ENCODE measurements around the gene RIPK1. TPM values are rescaled to one million over a fixed set of nuclear protein-coding genes. Genes with fewer than 3 reads are reported as not detected.
"Not testable (repeated sequence)": the region's sequence is repeated elsewhere in the genome, so short reads cannot be mapped to it uniquely, and the experiment has no call there.

Gene RIPK1
- polyA plus RNA-seq, 2 of the 4 experiments (the other 2 are of a cell fraction) = 10.6 to 14.3 TPM

DNA sequence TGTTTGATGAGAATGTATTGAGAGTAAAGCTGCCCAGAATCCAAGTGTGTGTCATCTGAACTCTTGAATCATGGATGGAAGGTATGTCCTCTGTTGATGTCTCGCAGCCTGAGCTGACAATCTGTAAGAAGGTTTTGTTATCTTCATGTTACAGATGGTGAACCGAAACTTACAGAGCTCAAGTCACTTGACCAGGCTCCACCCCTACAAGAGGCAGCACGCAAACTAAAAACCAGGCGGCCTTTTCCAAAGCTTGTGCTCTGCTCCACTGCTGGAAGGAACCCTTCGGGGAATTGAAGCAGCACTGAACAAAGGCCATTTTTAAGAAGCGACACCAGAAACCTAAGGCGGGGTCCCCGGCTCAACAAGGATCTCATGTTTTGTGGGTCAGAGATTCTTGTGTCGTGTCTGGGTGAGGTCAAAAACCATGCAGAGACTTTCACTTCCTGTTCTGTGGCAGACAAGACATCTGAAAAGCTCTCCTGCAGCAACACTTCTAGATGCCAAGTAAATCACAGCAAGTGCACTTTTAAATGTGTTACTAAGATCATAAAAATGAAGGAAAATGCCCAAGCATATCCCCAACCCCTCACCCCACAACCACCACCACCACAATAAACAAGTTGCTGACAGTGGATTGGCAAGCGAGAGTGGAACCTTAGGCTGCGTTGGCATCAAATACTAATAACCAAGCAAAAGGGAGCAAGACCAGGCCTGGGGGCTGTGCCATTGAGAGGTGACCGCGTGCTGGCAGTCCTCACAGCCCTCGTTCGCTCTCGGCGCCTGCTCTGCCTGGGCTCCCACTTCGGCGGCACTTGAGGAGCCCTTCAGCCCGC lies 41.3 kb upstream of the RIPK1 start:
- WGBS (ENCODE audit: missing lambda C conversion rate) = 94% methylated on average over 17 of the region's 20 CpGs
- TF ChIP-seq ESRRA (IDR thresholded peaks at IDR 0.05; ENCODE audit: borderline replicate concordance, low read length) (no peak), MAZ (IDR thresholded peaks at IDR 0.05; ENCODE audit: borderline replicate concordance, low read depth, low read length) (no peak), CBX8 (IDR thresholded peaks at IDR 0.05) (no peak), CHD4 (IDR thresholded peaks at IDR 0.05; ENCODE audit: borderline replicate concordance) (no peak), JUN (IDR thresholded peaks at IDR 0.05) (no peak)
- no peak for FAIRE-seq
- Histone ChIP-seq H3K9me3 (no peaks in the 10 kb centered on the region), H3K27ac (no peak overlapping the region; a peak in 1 of 6 replicates), H3K4me1 (peaks cover 18% of the 10 kb centered on the region), H3K4me3 (no peak overlapping the region), H3K4me2 (no peak overlapping the region)
- ChIA-PET CTCF (interaction anchor here (1.0 to 1.3 kb wide), 2 partner anchors 26 to 27 kb away, joined by 3 to 4 read pairs; no protein-coding TSS in a partner anchor), POLR2A (interaction anchor here (0.9 to 1.5 kb wide), 2 partner anchors 27 to 37 kb away, joined by 3 to 5 read pairs; no protein-coding TSS in a partner anchor)
- no peak for ATAC-seq
- no peak for DNase-seq (ENCODE audit: low read depth in 1 of 2, low spot score in 1 of 2)

DNA sequence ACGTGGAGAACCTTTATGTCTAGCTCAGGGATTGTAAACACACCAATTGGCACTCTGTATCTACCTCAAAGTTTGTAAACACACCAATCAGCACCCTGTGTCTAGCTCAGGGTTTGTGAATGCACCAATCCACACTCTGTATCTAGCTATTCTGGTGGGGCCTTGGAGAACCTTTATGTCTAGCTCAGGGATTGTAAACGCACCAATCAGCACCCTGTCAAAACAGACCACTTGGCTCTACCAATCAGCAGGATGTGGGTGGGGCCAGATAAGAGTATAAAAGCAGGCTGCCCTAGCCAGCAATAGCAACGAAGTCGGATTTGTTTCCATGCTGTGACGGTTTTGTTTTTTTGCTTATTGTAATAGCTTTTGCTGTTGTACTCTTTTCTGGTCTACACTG lies 40.1 kb upstream of the RIPK1 start:
- H3K9me3 ChIP-seq; FAIRE-seq; H3K27ac ChIP-seq; DNase-seq (ENCODE audit: low read depth in 1 of 2, low spot score in 1 of 2); H3K4me3 ChIP-seq; POLR2A ChIA-PET; H3K4me2 ChIP-seq; ATAC-seq: not testable (repeated sequence)
- peaks cover 18% of the 10 kb centered on the region for H3K4me1 ChIP-seq
- 88% methylated on average over 5 of the region's 5 CpGs for WGBS (ENCODE audit: missing lambda C conversion rate)
- CTCF ChIA-PET = interaction anchor here (1.0 to 1.7 kb wide), 2 partner anchors 26 kb away, joined by 4 read pairs; no protein-coding TSS in a partner anchor

DNA sequence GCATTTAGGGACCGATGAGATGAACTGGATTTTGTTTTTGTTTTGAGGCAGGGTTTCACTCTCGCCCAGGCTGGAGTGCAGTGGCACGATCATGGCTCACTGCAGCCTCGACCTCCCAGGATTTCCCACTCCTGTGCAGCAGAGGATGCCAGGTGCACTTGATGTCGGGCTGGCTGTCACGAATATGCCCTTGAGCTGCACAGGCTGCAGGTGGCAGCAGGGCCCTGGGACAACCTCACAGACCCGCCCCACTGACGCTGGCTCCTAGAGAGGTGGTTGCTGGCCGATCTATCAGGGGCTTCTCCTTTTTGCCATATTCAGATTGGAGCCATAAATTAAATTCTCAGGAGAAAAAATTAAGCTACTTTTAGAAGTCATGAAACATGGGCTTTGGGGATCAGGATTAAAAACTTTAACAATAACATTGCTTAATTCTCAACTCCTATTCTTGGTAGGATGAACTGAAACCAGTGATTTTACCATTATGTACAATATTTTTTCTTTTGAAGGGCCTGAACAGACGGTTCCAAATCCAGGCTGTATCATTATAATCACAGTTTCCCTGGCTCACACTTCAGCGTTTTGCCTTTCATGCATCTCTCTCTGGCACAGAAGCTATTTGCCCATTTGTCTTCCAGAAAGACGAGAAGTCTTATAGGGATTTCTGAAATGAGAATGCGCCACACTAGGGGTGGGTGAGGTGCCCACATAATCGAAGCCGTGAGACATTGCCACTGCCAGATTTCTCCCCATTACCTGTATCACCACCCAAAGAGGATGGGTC lies 36.2 kb upstream of the RIPK1 start:
- TF ChIP-seq GATA3 (IDR thresholded peaks at IDR 0.05; ENCODE audit: borderline replicate concordance) = no peak
- TF ChIP-seq POLR2AphosphoS2 (conservative IDR thresholded peaks at IDR 0.05; ENCODE audit: low read length) = no peak
- TF ChIP-seq CHD4 (IDR thresholded peaks at IDR 0.05; ENCODE audit: borderline replicate concordance) = no peak
- TF ChIP-seq, protein P1, sequence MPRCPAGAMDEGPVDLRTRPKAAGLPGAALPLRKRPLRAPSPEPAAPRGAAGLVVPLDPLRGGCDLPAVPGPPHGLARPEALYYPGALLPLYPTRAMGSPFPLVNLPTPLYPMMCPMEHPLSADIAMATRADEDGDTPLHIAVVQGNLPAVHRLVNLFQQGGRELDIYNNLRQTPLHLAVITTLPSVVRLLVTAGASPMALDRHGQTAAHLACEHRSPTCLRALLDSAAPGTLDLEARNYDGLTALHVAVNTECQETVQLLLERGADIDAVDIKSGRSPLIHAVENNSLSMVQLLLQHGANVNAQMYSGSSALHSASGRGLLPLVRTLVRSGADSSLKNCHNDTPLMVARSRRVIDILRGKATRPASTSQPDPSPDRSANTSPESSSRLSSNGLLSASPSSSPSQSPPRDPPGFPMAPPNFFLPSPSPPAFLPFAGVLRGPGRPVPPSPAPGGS (IDR thresholded peaks at IDR 0.05) = no peak
- TF ChIP-seq BHLHE40 (IDR thresholded peaks at IDR 0.05; ENCODE audit: low read depth, low read length) = no peak
- TF ChIP-seq MYC (IDR thresholded peaks at IDR 0.05; ENCODE audit: borderline replicate concordance, low read length) = no peak
- 75% methylated on average over 6 of the region's 15 CpGs for WGBS (ENCODE audit: missing lambda C conversion rate)
- Histone ChIP-seq H3K4me1 (no peaks in the 10 kb centered on the region), H3K4me3 (no peak overlapping the region), H3K4me2 (no peak overlapping the region), H3K9me3 (no peaks in the 10 kb centered on the region; the same call in 2 of the 3 replicates), H3K27ac (no peak overlapping the region)
- FAIRE-seq (no peak), ATAC-seq (no peak), DNase-seq (ENCODE audit: low read depth in 1 of 2, low spot score in 1 of 2) (no peak)
- ChIA-PET CTCF (no interaction called here), POLR2A (no interaction called here)

DNA sequence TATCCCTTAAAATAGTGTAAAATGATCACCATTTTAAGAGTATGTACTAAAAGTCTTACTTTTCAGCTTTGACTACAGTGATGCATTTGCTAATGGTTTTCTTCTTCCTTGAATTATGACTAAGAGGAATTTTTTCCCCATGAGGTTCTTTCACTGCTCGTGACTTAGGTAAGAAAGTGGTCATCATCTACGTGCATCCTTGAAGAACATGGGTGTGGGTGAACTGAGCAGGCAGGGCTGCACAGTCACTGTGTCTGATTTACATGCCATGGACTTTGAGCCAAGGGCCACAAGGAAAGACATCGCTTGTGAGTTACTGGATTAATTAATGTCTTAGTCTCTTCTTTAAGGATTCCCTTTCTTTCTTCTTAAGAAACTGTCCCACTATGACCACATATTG lies 35.3 kb upstream of the RIPK1 start:
- ATAC-seq (no peak), DNase-seq (ENCODE audit: low read depth in 1 of 2, low spot score in 1 of 2) (peak in 1 of 2 experiments; percentile 42), FAIRE-seq (no peak)
- Histone ChIP-seq H3K4me3 (no peak overlapping the region), H3K4me2 (no peak overlapping the region), H3K4me1 (no peaks in the 10 kb centered on the region), H3K9me3 (no peaks in the 10 kb centered on the region; the same call in 2 of the 3 replicates), H3K27ac (no peak overlapping the region)
- ChIA-PET CTCF (no interaction called here), POLR2A (no interaction called here)
- WGBS (ENCODE audit: missing lambda C conversion rate) = 59% methylated on average over 3 of the region's 3 CpGs
- TF ChIP-seq, protein P2, sequence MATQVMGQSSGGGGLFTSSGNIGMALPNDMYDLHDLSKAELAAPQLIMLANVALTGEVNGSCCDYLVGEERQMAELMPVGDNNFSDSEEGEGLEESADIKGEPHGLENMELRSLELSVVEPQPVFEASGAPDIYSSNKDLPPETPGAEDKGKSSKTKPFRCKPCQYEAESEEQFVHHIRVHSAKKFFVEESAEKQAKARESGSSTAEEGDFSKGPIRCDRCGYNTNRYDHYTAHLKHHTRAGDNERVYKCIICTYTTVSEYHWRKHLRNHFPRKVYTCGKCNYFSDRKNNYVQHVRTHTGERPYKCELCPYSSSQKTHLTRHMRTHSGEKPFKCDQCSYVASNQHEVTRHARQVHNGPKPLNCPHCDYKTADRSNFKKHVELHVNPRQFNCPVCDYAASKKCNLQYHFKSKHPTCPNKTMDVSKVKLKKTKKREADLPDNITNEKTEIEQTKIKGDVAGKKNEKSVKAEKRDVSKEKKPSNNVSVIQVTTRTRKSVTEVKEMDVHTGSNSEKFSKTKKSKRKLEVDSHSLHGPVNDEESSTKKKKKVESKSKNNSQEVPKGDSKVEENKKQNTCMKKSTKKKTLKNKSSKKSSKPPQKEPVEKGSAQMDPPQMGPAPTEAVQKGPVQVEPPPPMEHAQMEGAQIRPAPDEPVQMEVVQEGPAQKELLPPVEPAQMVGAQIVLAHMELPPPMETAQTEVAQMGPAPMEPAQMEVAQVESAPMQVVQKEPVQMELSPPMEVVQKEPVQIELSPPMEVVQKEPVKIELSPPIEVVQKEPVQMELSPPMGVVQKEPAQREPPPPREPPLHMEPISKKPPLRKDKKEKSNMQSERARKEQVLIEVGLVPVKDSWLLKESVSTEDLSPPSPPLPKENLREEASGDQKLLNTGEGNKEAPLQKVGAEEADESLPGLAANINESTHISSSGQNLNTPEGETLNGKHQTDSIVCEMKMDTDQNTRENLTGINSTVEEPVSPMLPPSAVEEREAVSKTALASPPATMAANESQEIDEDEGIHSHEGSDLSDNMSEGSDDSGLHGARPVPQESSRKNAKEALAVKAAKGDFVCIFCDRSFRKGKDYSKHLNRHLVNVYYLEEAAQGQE (IDR thresholded peaks at IDR 0.05) = no peak
- TF ChIP-seq KDM5A (IDR thresholded peaks at IDR 0.05) (no peak), RFX5 (IDR thresholded peaks at IDR 0.05) (no peak), MAZ (IDR thresholded peaks at IDR 0.05; ENCODE audit: borderline replicate concordance, low read depth, low read length) (no peak), EP300 (IDR thresholded peaks at IDR 0.05) (no peak), ZFP36 (IDR thresholded peaks at IDR 0.05; ENCODE audit: borderline replicate concordance, partially characterized antibody) (no peak), CHD2 (IDR thresholded peaks at IDR 0.05; ENCODE audit: low read length, partially characterized antibody) (no peak), BHLHE40 (IDR thresholded peaks at IDR 0.05; ENCODE audit: low read depth, low read length) (no peak), NPAS2 (CRISPR knock-in tag; IDR thresholded peaks at IDR 0.05; ENCODE audit: borderline replicate concordance) (no peak)
- TF ChIP-seq, protein P3, sequence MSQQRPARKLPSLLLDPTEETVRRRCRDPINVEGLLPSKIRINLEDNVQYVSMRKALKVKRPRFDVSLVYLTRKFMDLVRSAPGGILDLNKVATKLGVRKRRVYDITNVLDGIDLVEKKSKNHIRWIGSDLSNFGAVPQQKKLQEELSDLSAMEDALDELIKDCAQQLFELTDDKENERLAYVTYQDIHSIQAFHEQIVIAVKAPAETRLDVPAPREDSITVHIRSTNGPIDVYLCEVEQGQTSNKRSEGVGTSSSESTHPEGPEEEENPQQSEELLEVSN (IDR thresholded peaks at IDR 0.05; ENCODE audit: borderline replicate concordance, low read depth) = no peak
- TF ChIP-seq, protein P1 (IDR thresholded peaks at IDR 0.05) = no peak
